ENCODE measurements around the gene ODC1. TPM values are rescaled to one million over a fixed set of nuclear protein-coding genes. Genes with fewer than 3 reads are reported as not detected.
A peak's percentile ranks its signal among the peaks of the same experiment; 100 is the strongest.

ODC1 gene
- total and polyA plus RNA-seq, 2 experiments from 2014 or later = 23.3 to 70.3 TPM

- Mint-ChIP-seq H3K36me3 (ENCODE audit: low read depth) (no peaks in the 10 kb centered on the region), H3K27ac (no peak overlapping the region)
- ATAC-seq = peak; percentile 66
Measured at GRCh38 chr2:10462178-10463083, 14.3 kb upstream of the ODC1 start.

More at GRCh38 chr2:10462178-10463083, 14.3 kb upstream of the ODC1 start:
- H3K79me2 ChIP-seq (replicated peaks; ENCODE audit: insufficient read depth) = no peaks in the 10 kb centered on the region
- no peaks in the 10 kb centered on the region for H3K27me3 ChIP-seq (ENCODE audit: insufficient read depth)
- peak; percentile 51 for DNase-seq (ENCODE audit: low spot score)
- no peaks in the 10 kb centered on the region for H3K9me2 ChIP-seq (ENCODE audit: insufficient read depth)
- no peak overlapping the region for H3K4me2 ChIP-seq
- H3K9me3 Mint-ChIP-seq = no peaks in the 10 kb centered on the region
- no peaks in the 10 kb centered on the region for H3K36me3 ChIP-seq (ENCODE audit: insufficient read depth)
- no peak overlapping the region for H3K27ac ChIP-seq (ENCODE audit: low read depth)
- 0 out of 2 replicates have a peak overlapping the region, but pooled peaks have one; percentile 63 for H2AFZ ChIP-seq
- H4K20me1 ChIP-seq (replicated peaks; ENCODE audit: insufficient read depth) = no peaks in the 10 kb centered on the region
- H3K4me1 Mint-ChIP-seq = no peaks in the 10 kb centered on the region
- no peak for TF ChIP-seq CTCF (conservative IDR thresholded peaks at IDR 0.05; ENCODE audit: low read depth in 2 of 2)
- no peak for TF ChIP-seq NANOG (IDR thresholded peaks at IDR 0.05; ENCODE audit: borderline replicate concordance)
- no peak for TF ChIP-seq ZNF462 (CRISPR knock-in tag; IDR thresholded peaks at IDR 0.05)
- TF ChIP-seq, protein P1, sequence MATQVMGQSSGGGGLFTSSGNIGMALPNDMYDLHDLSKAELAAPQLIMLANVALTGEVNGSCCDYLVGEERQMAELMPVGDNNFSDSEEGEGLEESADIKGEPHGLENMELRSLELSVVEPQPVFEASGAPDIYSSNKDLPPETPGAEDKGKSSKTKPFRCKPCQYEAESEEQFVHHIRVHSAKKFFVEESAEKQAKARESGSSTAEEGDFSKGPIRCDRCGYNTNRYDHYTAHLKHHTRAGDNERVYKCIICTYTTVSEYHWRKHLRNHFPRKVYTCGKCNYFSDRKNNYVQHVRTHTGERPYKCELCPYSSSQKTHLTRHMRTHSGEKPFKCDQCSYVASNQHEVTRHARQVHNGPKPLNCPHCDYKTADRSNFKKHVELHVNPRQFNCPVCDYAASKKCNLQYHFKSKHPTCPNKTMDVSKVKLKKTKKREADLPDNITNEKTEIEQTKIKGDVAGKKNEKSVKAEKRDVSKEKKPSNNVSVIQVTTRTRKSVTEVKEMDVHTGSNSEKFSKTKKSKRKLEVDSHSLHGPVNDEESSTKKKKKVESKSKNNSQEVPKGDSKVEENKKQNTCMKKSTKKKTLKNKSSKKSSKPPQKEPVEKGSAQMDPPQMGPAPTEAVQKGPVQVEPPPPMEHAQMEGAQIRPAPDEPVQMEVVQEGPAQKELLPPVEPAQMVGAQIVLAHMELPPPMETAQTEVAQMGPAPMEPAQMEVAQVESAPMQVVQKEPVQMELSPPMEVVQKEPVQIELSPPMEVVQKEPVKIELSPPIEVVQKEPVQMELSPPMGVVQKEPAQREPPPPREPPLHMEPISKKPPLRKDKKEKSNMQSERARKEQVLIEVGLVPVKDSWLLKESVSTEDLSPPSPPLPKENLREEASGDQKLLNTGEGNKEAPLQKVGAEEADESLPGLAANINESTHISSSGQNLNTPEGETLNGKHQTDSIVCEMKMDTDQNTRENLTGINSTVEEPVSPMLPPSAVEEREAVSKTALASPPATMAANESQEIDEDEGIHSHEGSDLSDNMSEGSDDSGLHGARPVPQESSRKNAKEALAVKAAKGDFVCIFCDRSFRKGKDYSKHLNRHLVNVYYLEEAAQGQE (IDR thresholded peaks at IDR 0.05; ENCODE audit: unreplicated experiment) = no peak
- no peak for TF ChIP-seq STAT1 (IDR thresholded peaks at IDR 0.05; ENCODE audit: unreplicated experiment)
- no peak for TF ChIP-seq EZH2 (IDR thresholded peaks at IDR 0.05; ENCODE audit: low read depth, unreplicated experiment)
- no peak for TF ChIP-seq CREB1 (CRISPR knock-in tag; IDR thresholded peaks at IDR 0.05; ENCODE audit: low read depth)
- TF ChIP-seq ZNF114 (CRISPR knock-in tag; IDR thresholded peaks at IDR 0.05) = no peak
- TF ChIP-seq ZNF331 (CRISPR knock-in tag; IDR thresholded peaks at IDR 0.05; ENCODE audit: low read depth) = no peak
- no peak for TF ChIP-seq EZH2phosphoT487 (IDR thresholded peaks at IDR 0.05; ENCODE audit: unreplicated experiment)
- TF ChIP-seq ETS1 (IDR thresholded peaks at IDR 0.05) = no peak
- no peak for TF ChIP-seq JUNB (IDR thresholded peaks at IDR 0.05; ENCODE audit: unreplicated experiment)
- no peak for TF ChIP-seq POLR2AphosphoS5 (IDR thresholded peaks at IDR 0.05; ENCODE audit: low read depth)
- H3F3A ChIP-seq (replicated peaks; ENCODE audit: low read depth) = no peaks in the 10 kb centered on the region
- H3K4me3 ChIP-seq = no peak overlapping the region
- peaks cover 3% of the 10 kb centered on the region for H3K27me3 Mint-ChIP-seq (ENCODE audit: insufficient read depth, low read depth, poor library complexity)
- H3K4me3 Mint-ChIP-seq = no peak overlapping the region
- no peaks in the 10 kb centered on the region for H3K4me1 ChIP-seq (ENCODE audit: insufficient read depth)
